NCI-H2227 (cell line): ENCODE measurements around the gene MXI1.
"Not testable (repeated sequence)": the region's sequence is repeated elsewhere in the genome, so short reads cannot be mapped to it uniquely, and the experiment has no call there.

Source experiments
- DNase-seq: peaks from one replicate; lab custom pipeline; 2025; ENCODE audit not compliant: unreplicated experiment; lab: John Stamatoyannopoulos, UW

The MXI1 gene

GRCh38 chr10:110237894-110238480 lies 30.6 kb downstream of the MXI1 start:
- no peak for DNase-seq

GRCh38 chr10:110239892-110240291 lies 32.5 kb downstream of the MXI1 start:
- DNase-seq = no peak

GRCh38 chr10:110241407-110241806 lies 34.0 kb downstream of the MXI1 start:
- no peak for DNase-seq

- no peak for DNase-seq
Observed at GRCh38 chr10:110241841-110242240, 34.4 kb downstream of the MXI1 start.

- DNase-seq = no peak
Observed at GRCh38 chr10:110242511-110242910, 35.1 kb downstream of the MXI1 start.

- no peak for DNase-seq
Observed at GRCh38 chr10:110244550-110244949, 37.1 kb downstream of the MXI1 start.

- not testable (repeated sequence) for DNase-seq
Observed at GRCh38 chr10:110247833-110248232, 40.4 kb downstream of the MXI1 start.

- not testable (repeated sequence) for DNase-seq
Observed at GRCh38 chr10:110249489-110249888, 42.1 kb downstream of the MXI1 start.

- DNase-seq = not testable (repeated sequence)
Observed at GRCh38 chr10:110251392-110251791, 44.0 kb downstream of the MXI1 start.

- no peak for DNase-seq
Observed at GRCh38 chr10:110252151-110252550, 44.7 kb downstream of the MXI1 start.

- no peak for DNase-seq
Observed at GRCh38 chr10:110254467-110254866, 47.1 kb downstream of the MXI1 start.

GRCh38 chr10:110258542-110258941 lies 51.1 kb downstream of the MXI1 start:
- DNase-seq = no peak

GRCh38 chr10:110259317-110259716 lies 51.9 kb downstream of the MXI1 start:
- DNase-seq = no peak

GRCh38 chr10:110260746-110261477 lies 53.5 kb downstream of the MXI1 start:
- no peak for DNase-seq

- DNase-seq = no peak
Observed at GRCh38 chr10:110263164-110263563, 55.8 kb downstream of the MXI1 start.

- peak; percentile 70 for DNase-seq
Observed at GRCh38 chr10:110265573-110266193, 58.3 kb downstream of the MXI1 start.

GRCh38 chr10:110267276-110267675 lies 59.9 kb downstream of the MXI1 start:
- DNase-seq = no peak

GRCh38 chr10:110268442-110268841 lies 61.0 kb downstream of the MXI1 start:
- DNase-seq = no peak

- DNase-seq = no peak
Observed at GRCh38 chr10:110268971-110269370, 61.6 kb downstream of the MXI1 start.

- no peak for DNase-seq
Observed at GRCh38 chr10:110269374-110270318, 62.2 kb downstream of the MXI1 start.

- DNase-seq = not testable (repeated sequence)
Observed at GRCh38 chr10:110272995-110273394, 65.6 kb downstream of the MXI1 start.
